Measurements from ENCODE around the gene RAB11FIP3.
A peak's percentile ranks its signal among the peaks of the same experiment; 100 is the strongest.

RAB11FIP3 gene

GRCh38 chr16:518858-519257, 93.4 kb downstream of the RAB11FIP3 start:
- no peak for DNase-seq (ENCODE audit: low read depth, low spot score)
- in situ Hi-C loops (cut with HindIII; ENCODE audit: low sequenced_read_pairs): no loop called here
- no peak for TF ChIP-seq CTCF (IDR thresholded peaks at IDR 0.05; ENCODE audit: low read depth, low read length)
- H3K4me3 ChIP-seq (ENCODE audit: low read depth, low read length): no peak overlapping the region

DNA sequence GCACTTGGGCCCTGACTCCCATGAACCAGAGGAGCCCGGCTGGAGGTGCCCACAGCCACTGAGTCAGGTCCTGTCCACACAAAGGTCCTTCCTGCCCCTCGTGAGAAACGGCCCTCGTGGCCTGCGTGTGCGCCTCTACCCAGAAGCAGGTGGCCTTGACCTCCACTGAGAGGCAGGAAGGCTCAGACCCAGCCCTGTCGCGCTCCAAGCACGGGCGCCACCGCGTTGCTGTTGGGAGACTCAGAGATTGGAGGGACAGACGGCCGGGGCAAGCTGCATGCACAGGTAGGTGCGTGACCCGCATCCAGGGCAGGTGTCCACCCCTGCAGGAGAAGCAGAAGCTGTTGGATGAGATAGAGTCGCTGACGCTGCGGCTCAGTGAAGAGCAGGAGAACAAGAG, 94.0 kb downstream of the RAB11FIP3 start:
- DNase-seq (ENCODE audit: low read depth, low spot score): no peak
- in situ Hi-C loops (cut with HindIII; ENCODE audit: low sequenced_read_pairs): no loop called here
- H3K4me3 ChIP-seq (ENCODE audit: low read depth, low read length): no peak overlapping the region
- no peak for TF ChIP-seq CTCF (IDR thresholded peaks at IDR 0.05; ENCODE audit: low read depth, low read length)

DNA sequence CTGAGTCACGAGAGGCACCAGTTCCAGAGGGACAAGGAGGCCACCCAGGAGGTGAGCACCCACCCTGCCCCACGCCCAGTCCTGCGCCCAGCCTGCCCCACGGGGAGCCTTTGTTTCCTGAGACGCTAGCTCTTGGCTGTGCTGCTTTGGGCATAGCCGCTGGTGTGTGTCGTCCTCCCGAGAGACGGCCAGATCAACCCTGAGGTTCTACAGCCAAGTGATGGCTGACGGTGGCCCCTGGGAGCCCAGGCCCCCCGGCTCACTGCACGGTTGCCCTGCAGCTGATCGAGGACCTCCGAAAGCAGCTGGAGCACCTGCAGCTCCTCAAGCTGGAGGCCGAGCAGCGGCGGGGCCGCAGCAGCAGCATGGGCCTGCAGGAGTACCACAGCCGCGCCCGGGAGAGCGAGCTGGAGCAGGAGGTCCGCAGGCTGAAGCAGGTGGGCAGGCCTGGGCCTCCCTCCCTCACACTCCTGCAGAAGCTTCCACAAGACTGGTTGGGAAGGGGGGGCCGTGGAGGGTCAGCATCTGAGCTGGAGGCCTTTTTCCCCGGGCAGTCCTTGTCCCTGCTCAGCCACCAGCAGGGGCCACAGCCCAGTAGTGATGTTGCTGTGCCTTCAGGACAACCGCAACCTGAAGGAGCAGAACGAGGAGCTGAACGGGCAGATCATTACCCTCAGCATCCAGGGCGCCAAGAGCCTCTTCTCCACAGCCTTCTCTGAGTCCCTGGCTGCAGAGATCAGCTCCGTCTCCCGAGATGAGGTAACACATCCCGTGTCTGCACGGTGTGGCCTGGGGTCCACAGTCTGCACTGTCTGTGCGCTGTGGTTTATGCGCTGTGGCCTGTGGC, 94.6 kb downstream of the RAB11FIP3 start:
- in situ Hi-C loops (cut with HindIII; ENCODE audit: low sequenced_read_pairs): no loop called here
- no peak for DNase-seq (ENCODE audit: low read depth, low spot score)
- H3K4me3 ChIP-seq (ENCODE audit: low read depth, low read length): no peak overlapping the region
- TF ChIP-seq CTCF (IDR thresholded peaks at IDR 0.05; ENCODE audit: low read depth, low read length): no peak

GRCh38 chr16:520847-521246, 95.4 kb downstream of the RAB11FIP3 start:
- no peak for TF ChIP-seq CTCF (IDR thresholded peaks at IDR 0.05; ENCODE audit: low read depth, low read length)
- H3K4me3 ChIP-seq (ENCODE audit: low read depth, low read length): no peak overlapping the region
- no peak for DNase-seq (ENCODE audit: low read depth, low spot score)
- in situ Hi-C loops (cut with HindIII; ENCODE audit: low sequenced_read_pairs): no loop called here

DNA sequence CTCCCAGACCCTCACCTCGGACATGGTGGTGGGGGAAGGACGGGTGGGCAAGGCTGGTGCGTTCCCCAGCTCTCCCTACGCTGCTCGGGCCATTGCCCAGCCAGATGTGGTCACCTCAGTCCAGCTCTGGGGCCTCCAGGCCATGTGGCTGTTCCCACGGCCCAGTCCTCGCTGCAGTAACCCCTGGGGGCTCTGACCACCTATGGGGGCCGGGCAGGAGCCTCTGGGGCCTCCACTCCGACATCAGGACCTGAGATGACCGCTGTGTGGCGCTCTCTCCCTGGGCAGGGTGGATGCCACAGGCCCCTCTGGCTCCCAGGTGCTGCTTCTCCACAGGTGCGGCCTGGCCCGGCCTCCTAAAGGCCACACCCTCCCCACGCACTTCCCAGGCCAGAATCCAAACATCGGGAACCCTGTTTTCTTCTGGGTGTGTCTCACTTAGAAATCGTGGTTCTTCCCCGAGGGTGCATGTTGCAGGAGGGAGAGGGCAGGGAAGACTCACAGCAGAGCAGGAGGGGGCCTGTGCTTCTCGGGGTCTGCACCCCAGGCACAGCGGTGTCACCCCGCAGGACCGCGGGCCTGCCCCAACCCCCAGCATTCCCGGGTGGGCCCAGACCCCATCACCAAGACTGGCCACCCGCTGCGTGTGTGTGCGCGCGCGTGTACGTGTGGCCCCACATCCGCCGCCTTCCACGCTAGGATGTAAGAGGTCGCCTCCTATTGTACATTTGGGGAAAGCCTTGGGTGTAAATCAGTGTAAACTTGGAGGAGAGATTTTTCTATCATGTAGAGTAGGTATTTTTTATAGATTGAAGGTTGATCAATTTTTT, 96.1 kb downstream of the RAB11FIP3 start:
- no peak overlapping the region for H3K4me3 ChIP-seq (ENCODE audit: low read depth, low read length)
- in situ Hi-C loops (cut with HindIII; ENCODE audit: low sequenced_read_pairs): no loop called here

More for the DNA sequence above, 96.1 kb downstream of the RAB11FIP3 start:
- DNase-seq (ENCODE audit: low read depth, low spot score): no peak
- peak; percentile 2 for TF ChIP-seq CTCF (IDR thresholded peaks at IDR 0.05; ENCODE audit: low read depth, low read length)
